Body of pancreas (tissue), 4 donors: Measurements from ENCODE around the gene MCM8. TPM values are rescaled to one million over a fixed set of nuclear protein-coding genes. Genes with fewer than 3 reads are reported as not detected.

Source experiments
- ATAC-seq: fragments of 150-250 bp; one replicate; pipeline ENCODE4 v1.9.1; 2016
- DNase-seq, 4 donors: peaks; one replicate each; pipeline ENCODE4 v3.0.0-alpha.2; 2019
- H3K27ac ChIP-seq, 4 donors: fragments of 200-600 bp; sonication (generic); 1 replicate in 3 of 4; 2 replicates in 1 of 4; pipeline versions ENCODE4 v1.5.1 to v1.6.1; 2016 to 2019; ENCODE audit warnings: mild to moderate bottlenecking in 1 of 4, mixed read lengths in 1 of 4, moderate library complexity in 1 of 4
- H3K27me3 ChIP-seq, 2 donors: fragments of 200-600 bp; sonication (generic); one replicate each; pipeline ENCODE4 v1.6.0; 2016; ENCODE audit warnings: mild to moderate bottlenecking in 1 of 2
- H3K36me3 ChIP-seq, 2 donors: fragments of 200-600 bp; sonication (generic); replicated peaks in 1 of 2; 2 replicates each; pipeline ENCODE4 v1.5.1; 2016; ENCODE audit warnings: low read depth in 2 of 2; ENCODE audit not compliant: insufficient read depth in 1 of 2
- H3K4me1 ChIP-seq: fragments of 200-600 bp; sonication (generic); one replicate; pipeline ENCODE4 v1.6.0; 2016
- H3K4me3 ChIP-seq, 2 donors: fragments of 200-600 bp; sonication (generic); 1 replicate in 1 of 2; 2 replicates in 1 of 2; pipeline ENCODE4 v1.5.1; 2016 to 2019
- H3K9me3 ChIP-seq, 3 donors: fragments of 200-600 bp; sonication (generic); 1 replicate in 2 of 3; 2 replicates in 1 of 3; pipeline ENCODE4 v1.5.1; 2016
- CTCF ChIP-seq, 7 experiments: fragments of 450-650 bp in 4 of 7; fragments of 200-600 bp in 3 of 7; sonication (generic) in 3 of 7; IDR thresholded peaks; one replicate each; pipeline ENCODE4 v1.5.1; 2016 to 2019; ENCODE audit warnings: antibody characterized with exemption in 7 of 7
- POLR2A ChIP-seq, 3 donors: fragments of 450-650 bp; IDR thresholded peaks; one replicate each; pipeline ENCODE4 v1.6.1; 2016; ENCODE audit warnings: antibody characterized with exemption in 3 of 3, mild to moderate bottlenecking in 2 of 3
- WGBS, 2 donors: methylation state at CpG; one replicate each; pipeline ENCODE4 v1.1.5; 2017; 5-methylcytosine and 5-hydroxymethylcytosine counted together
- intact Hi-C: fragments of 100-400 bp; cut with DNase I; formaldehyde crosslinking; loops from one replicate; pipeline ENCODE4 v1.15.1; 2023
- total RNA-seq, 2 donors: library from RNA; depleted of rRNA; stranded (reverse); fragments of >200 nt; gene quantifications; one replicate each; pipeline ENCODE4 v1.1.0, GENCODE V29; 2016

The MCM8 gene
- total RNA-seq, 2 donors from 2014 or later, result 2.6 to 3.6 TPM

DNA sequence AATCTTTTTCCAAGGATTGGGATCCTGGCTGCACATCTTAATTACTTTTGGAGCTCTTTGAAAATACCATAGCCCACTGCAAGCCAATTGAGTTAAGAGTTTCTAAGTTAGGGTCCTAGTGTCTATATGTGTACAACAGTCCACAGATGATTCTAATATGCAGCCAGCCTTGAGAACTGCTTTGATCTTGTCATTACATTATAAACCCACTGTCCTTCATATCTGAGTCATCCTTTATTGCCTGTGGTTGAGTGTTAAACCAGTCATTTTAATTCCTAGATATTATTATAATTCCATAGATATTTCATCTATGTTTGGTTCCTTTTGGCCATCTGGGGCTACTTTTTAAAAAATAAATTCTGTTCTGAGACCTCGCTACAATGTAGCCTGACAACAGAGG, 24.1 kb downstream of the MCM8 start:
- Histone ChIP-seq H3K4me3 (no peak overlapping the region), H3K27me3 (no peaks in the 10 kb centered on the region), H3K4me1 (peaks cover 12% of the 10 kb centered on the region), H3K9me3 (no peaks in the 10 kb centered on the region), H3K27ac (peak overlapping the region in 3 of 4 donors; percentile 70 to 84 (median 81)), H3K36me3 (no peaks in the 10 kb centered on the region)
- no peak for ATAC-seq
- WGBS, 2 donors, result 87 to 96% methylated on average over 1 of the region's 1 CpG
- TF ChIP-seq POLR2A (IDR thresholded peaks at IDR 0.05), result no peak
- TF ChIP-seq CTCF (IDR thresholded peaks at IDR 0.05), result no peak
- no peak for DNase-seq
- intact Hi-C loops, result no loop called here

- intact Hi-C loops, result no loop called here
- no peak overlapping the region for H3K4me3 ChIP-seq
- 57 to 58% methylated on average over 2 of the region's 2 CpGs for WGBS, 2 donors
- H3K27ac ChIP-seq, result no peak overlapping the region
- H3K36me3 ChIP-seq, result no peaks in the 10 kb centered on the region
- peaks cover 12% of the 10 kb centered on the region for H3K4me1 ChIP-seq
- ATAC-seq (no peak), DNase-seq (no peak)
- TF ChIP-seq POLR2A (IDR thresholded peaks at IDR 0.05) (no peak), CTCF (IDR thresholded peaks at IDR 0.05) (no peak)
- no peaks in the 10 kb centered on the region for H3K9me3 ChIP-seq
- H3K27me3 ChIP-seq, result no peaks in the 10 kb centered on the region
These were observed 25.3 kb downstream of the MCM8 start for GRCh38 chr20:5975778-5976177.

DNA sequence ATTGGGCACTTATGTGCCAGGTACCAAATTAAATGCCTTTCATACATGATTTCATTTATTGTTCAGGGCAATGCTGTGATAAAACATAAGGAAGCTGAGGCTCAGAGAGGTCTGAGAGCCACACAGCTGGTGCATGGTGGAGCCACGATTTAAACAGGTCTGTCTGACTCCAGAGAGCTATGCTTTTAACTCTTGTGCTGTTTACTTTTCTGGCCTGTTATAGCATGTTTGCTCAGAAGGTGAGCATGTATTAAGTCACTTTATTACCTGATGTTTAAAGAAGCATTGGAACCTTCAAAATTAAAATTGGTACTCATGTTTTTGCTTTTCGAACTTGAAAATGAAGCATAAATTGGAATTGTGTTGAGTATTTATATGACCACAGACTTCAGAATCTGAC, 26.8 kb downstream of the MCM8 start:
- Histone ChIP-seq H3K36me3 (no peaks in the 10 kb centered on the region), H3K4me1 (peaks cover 10% of the 10 kb centered on the region), H3K9me3 (no peaks in the 10 kb centered on the region), H3K27me3 (no peaks in the 10 kb centered on the region), H3K4me3 (no peak overlapping the region), H3K27ac (no peak overlapping the region)
- no peak for DNase-seq
- intact Hi-C loops, result no loop called here
- no peak for TF ChIP-seq CTCF (IDR thresholded peaks at IDR 0.05)
- TF ChIP-seq POLR2A (IDR thresholded peaks at IDR 0.05), result no peak
- WGBS, 2 donors, result 58% methylated on average over 2 of the region's 2 CpGs
- ATAC-seq, result no peak

DNA sequence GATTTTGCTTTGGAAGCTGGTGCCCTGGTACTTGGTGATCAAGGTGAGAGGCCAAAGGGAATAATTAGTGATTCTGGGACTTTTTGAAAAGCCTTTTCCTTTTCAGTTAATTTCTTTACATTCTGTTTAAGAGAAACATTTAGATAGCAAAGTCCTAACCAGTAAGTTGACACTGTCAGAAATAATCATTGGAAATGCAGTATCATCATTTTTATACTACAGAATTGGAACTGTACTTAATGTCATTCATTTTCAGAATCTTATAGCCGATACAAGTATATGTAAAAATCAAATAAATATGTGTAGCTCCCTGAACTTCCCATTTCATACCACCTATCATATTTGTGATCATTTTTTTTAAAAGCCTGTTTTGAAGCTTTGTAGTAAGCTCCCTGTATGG, 27.5 kb downstream of the MCM8 start:
- DNase-seq (no peak), ATAC-seq (no peak)
- Histone ChIP-seq H3K36me3 (no peaks in the 10 kb centered on the region), H3K4me3 (no peak overlapping the region), H3K27ac (no peak overlapping the region), H3K4me1 (peaks cover 8% of the 10 kb centered on the region), H3K9me3 (no peaks in the 10 kb centered on the region), H3K27me3 (no peaks in the 10 kb centered on the region)
- WGBS, 2 donors, result 97 to 100% methylated on average over 1 of the region's 1 CpG
- TF ChIP-seq CTCF (IDR thresholded peaks at IDR 0.05), result no peak
- no peak for TF ChIP-seq POLR2A (IDR thresholded peaks at IDR 0.05)
- intact Hi-C loops, result no loop called here

DNA sequence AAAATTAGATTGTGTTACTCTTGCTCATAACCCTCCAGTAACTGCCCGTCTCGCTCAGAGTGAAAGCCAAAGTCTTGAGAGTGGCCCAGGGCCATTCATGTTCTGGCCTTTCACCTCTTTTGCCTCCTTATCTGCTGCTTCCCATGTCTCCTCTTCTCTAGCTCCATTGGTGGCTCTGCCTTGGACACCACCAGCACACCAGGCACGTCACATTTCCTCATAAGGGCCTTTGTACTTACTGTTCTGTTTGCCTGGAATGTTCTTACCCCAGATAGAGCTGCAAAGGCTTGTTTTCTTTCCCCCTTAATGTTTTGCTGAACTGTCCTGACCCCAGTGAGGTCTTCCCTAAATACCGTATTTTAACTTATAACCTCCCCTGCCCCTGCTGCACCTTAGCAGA, 29.3 kb downstream of the MCM8 start:
- 92 to 95% methylated on average over 4 of the region's 4 CpGs for WGBS, 2 donors
- TF ChIP-seq CTCF (IDR thresholded peaks at IDR 0.05) (no peak), POLR2A (IDR thresholded peaks at IDR 0.05) (no peak)
- Histone ChIP-seq H3K4me3 (no peak overlapping the region), H3K36me3 (no peaks in the 10 kb centered on the region), H3K27ac (no peak overlapping the region), H3K4me1 (no peaks in the 10 kb centered on the region), H3K27me3 (no peaks in the 10 kb centered on the region), H3K9me3 (no peaks in the 10 kb centered on the region)
- DNase-seq (no peak), ATAC-seq (no peak)
- intact Hi-C loops, result no loop called here
